Activated naive CD8-positive, alpha-beta T cell (primary cell): ENCODE results near the gene IGSF9B.

Source experiments
- H3K27ac Mint-ChIP-seq: one replicate; pipeline ENCODE4 v1.8.0; 2021; ENCODE audit warnings: mixed read lengths
- H3K27me3 Mint-ChIP-seq: one replicate; pipeline ENCODE4 v1.8.0; 2021; ENCODE audit warnings: mixed read lengths
- H3K36me3 Mint-ChIP-seq: one replicate; pipeline ENCODE4 v1.8.0; 2021; ENCODE audit warnings: mixed read lengths
- H3K4me1 Mint-ChIP-seq: one replicate; pipeline ENCODE4 v1.8.0; 2021; ENCODE audit warnings: low read depth, mixed read lengths
- H3K4me3 Mint-ChIP-seq: one replicate; pipeline ENCODE4 v1.8.0; 2021; ENCODE audit warnings: mild to moderate bottlenecking, mixed read lengths
- H3K9me3 Mint-ChIP-seq: one replicate; pipeline ENCODE4 v1.8.0; 2021; ENCODE audit warnings: low read depth, mixed read lengths

IGSF9B gene

GRCh38 chr11:133953547-133953946 lies 3.2 kb downstream of the IGSF9B start:
- no peaks in the 10 kb centered on the region for H3K36me3 Mint-ChIP-seq
- H3K27me3 Mint-ChIP-seq, result no peaks in the 10 kb centered on the region
- no peak overlapping the region for H3K27ac Mint-ChIP-seq
- H3K4me1 Mint-ChIP-seq, result peaks cover 54% of the 10 kb centered on the region
- H3K9me3 Mint-ChIP-seq, result no peaks in the 10 kb centered on the region
- peak overlapping the region; percentile 52 for H3K4me3 Mint-ChIP-seq

GRCh38 chr11:133952199-133953190 lies 4.3 kb downstream of the IGSF9B start:
- peaks cover 60% of the 10 kb centered on the region for H3K4me1 Mint-ChIP-seq
- H3K4me3 Mint-ChIP-seq, result no peak overlapping the region
- no peak overlapping the region for H3K27ac Mint-ChIP-seq
- H3K36me3 Mint-ChIP-seq, result no peaks in the 10 kb centered on the region
- H3K9me3 Mint-ChIP-seq, result no peaks in the 10 kb centered on the region
- no peaks in the 10 kb centered on the region for H3K27me3 Mint-ChIP-seq

GRCh38 chr11:133951327-133952198 lies 5.2 kb downstream of the IGSF9B start:
- peaks cover 67% of the 10 kb centered on the region for H3K4me1 Mint-ChIP-seq
- H3K27me3 Mint-ChIP-seq, result no peaks in the 10 kb centered on the region
- H3K4me3 Mint-ChIP-seq, result no peak overlapping the region
- no peaks in the 10 kb centered on the region for H3K9me3 Mint-ChIP-seq
- H3K27ac Mint-ChIP-seq, result no peak overlapping the region
- no peaks in the 10 kb centered on the region for H3K36me3 Mint-ChIP-seq

GRCh38 chr11:133950874-133951326 lies 5.9 kb downstream of the IGSF9B start:
- Mint-ChIP-seq H3K27me3 (no peaks in the 10 kb centered on the region), H3K4me1 (peaks cover 73% of the 10 kb centered on the region), H3K4me3 (no peak overlapping the region)

GRCh38 chr11:133950421-133950820 lies 6.3 kb downstream of the IGSF9B start:
- peaks cover 75% of the 10 kb centered on the region for H3K4me1 Mint-ChIP-seq
- no peak overlapping the region for H3K27ac Mint-ChIP-seq

More at GRCh38 chr11:133950874-133951326, 5.9 kb downstream of the IGSF9B start:
- Mint-ChIP-seq H3K36me3 (no peaks in the 10 kb centered on the region), H3K27ac (no peak overlapping the region), H3K9me3 (no peaks in the 10 kb centered on the region)

GRCh38 chr11:133949129-133949528 lies 7.6 kb downstream of the IGSF9B start:
- Mint-ChIP-seq H3K36me3 (peaks cover 3% of the 10 kb centered on the region), H3K27me3 (no peaks in the 10 kb centered on the region), H3K27ac (no peak overlapping the region), H3K4me1 (peaks cover 75% of the 10 kb centered on the region), H3K4me3 (no peak overlapping the region), H3K9me3 (no peaks in the 10 kb centered on the region)

More at GRCh38 chr11:133950421-133950820, 6.3 kb downstream of the IGSF9B start:
- no peaks in the 10 kb centered on the region for H3K9me3 Mint-ChIP-seq
- no peak overlapping the region for H3K4me3 Mint-ChIP-seq
- H3K27me3 Mint-ChIP-seq, result no peaks in the 10 kb centered on the region
- no peaks in the 10 kb centered on the region for H3K36me3 Mint-ChIP-seq

- Mint-ChIP-seq H3K4me1 (peaks cover 72% of the 10 kb centered on the region), H3K9me3 (no peaks in the 10 kb centered on the region), H3K36me3 (peaks cover 3% of the 10 kb centered on the region), H3K27me3 (no peaks in the 10 kb centered on the region), H3K27ac (peak overlapping the region; percentile 86), H3K4me3 (peak overlapping the region; percentile 72)
These were observed 8.1 kb downstream of the IGSF9B start for GRCh38 chr11:133948711-133949110.

- no peaks in the 10 kb centered on the region for H3K27me3 Mint-ChIP-seq
- peaks cover 66% of the 10 kb centered on the region for H3K4me1 Mint-ChIP-seq
- H3K4me3 Mint-ChIP-seq, result peak overlapping the region; percentile 72
- H3K9me3 Mint-ChIP-seq, result no peaks in the 10 kb centered on the region
- H3K36me3 Mint-ChIP-seq, result peaks cover 3% of the 10 kb centered on the region
- peak overlapping the region; percentile 86 for H3K27ac Mint-ChIP-seq
These were observed 9.4 kb downstream of the IGSF9B start for GRCh38 chr11:133947321-133947756.

- Mint-ChIP-seq H3K36me3 (peaks cover 8% of the 10 kb centered on the region), H3K4me3 (peak overlapping the region; percentile 59), H3K27ac (peak overlapping the region; percentile 50), H3K9me3 (no peaks in the 10 kb centered on the region), H3K27me3 (no peaks in the 10 kb centered on the region), H3K4me1 (peaks cover 67% of the 10 kb centered on the region)
These were observed 10.0 kb downstream of the IGSF9B start for GRCh38 chr11:133946541-133947318.

GRCh38 chr11:133946051-133946450 lies 10.7 kb downstream of the IGSF9B start:
- no peaks in the 10 kb centered on the region for H3K27me3 Mint-ChIP-seq

GRCh38 chr11:133945087-133945974 lies 11.4 kb downstream of the IGSF9B start:
- Mint-ChIP-seq H3K36me3 (peaks cover 8% of the 10 kb centered on the region), H3K9me3 (no peaks in the 10 kb centered on the region), H3K27me3 (no peaks in the 10 kb centered on the region), H3K4me1 (peaks cover 67% of the 10 kb centered on the region), H3K27ac (peak overlapping the region; percentile 97), H3K4me3 (peak overlapping the region; percentile 87)

More at GRCh38 chr11:133946051-133946450, 10.7 kb downstream of the IGSF9B start:
- Mint-ChIP-seq H3K4me1 (peaks cover 67% of the 10 kb centered on the region), H3K27ac (no peak overlapping the region), H3K4me3 (no peak overlapping the region), H3K9me3 (no peaks in the 10 kb centered on the region), H3K36me3 (peaks cover 8% of the 10 kb centered on the region)

- Mint-ChIP-seq H3K9me3 (no peaks in the 10 kb centered on the region), H3K27ac (peak overlapping the region; percentile 97), H3K4me3 (peak overlapping the region; percentile 87), H3K36me3 (peaks cover 13% of the 10 kb centered on the region), H3K27me3 (no peaks in the 10 kb centered on the region), H3K4me1 (peaks cover 59% of the 10 kb centered on the region)
These were observed 12.6 kb downstream of the IGSF9B start for GRCh38 chr11:133943950-133944698.

GRCh38 chr11:133942577-133942976 lies 14.2 kb downstream of the IGSF9B start:
- H3K36me3 Mint-ChIP-seq, result peaks cover 18% of the 10 kb centered on the region
- peaks cover 44% of the 10 kb centered on the region for H3K4me1 Mint-ChIP-seq
- H3K27me3 Mint-ChIP-seq, result no peaks in the 10 kb centered on the region
- no peaks in the 10 kb centered on the region for H3K9me3 Mint-ChIP-seq
- H3K27ac Mint-ChIP-seq, result no peak overlapping the region
- no peak overlapping the region for H3K4me3 Mint-ChIP-seq
